GM12801 (cell line): ENCODE results near the gene MEF2D.

Experiments
- TF ChIP-seq, protein P1 (sequence below): IDR thresholded peaks from one replicate; pipeline ENCODE4 v1.5.1; 2011; ENCODE audit warnings: control low read depth; ENCODE audit not compliant: insufficient read length; ENCODE audit errors: extremely low read depth

MEF2D gene

DNA sequence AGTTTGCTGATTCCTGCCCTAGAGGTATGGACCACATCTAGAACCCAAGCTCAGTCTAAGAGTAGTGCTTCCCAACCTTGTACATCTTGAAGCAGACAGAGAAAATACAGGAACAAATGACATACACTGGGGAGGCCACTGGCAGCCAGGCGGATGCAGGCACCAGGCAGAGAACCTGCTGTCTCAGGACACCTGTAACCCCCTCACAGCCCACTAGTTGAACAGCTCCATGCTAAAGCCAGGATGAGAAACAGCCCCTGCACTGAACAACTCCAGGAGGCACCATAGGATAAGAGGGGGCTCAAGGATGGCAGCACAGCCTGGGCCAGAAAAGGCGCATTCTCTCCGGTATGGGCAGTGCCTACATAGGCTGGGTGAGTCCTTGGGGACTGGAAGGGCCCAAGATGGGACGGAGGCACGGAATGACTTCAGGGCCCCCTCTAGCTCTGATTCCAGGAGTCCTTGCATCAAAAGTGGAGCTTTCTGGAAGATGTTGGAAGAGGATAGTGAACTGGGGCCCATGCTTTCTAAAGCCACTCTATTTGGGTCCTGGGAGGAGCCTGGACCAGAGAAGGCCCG, 16.0 kb downstream of the MEF2D start:
- TF ChIP-seq, protein P1, sequence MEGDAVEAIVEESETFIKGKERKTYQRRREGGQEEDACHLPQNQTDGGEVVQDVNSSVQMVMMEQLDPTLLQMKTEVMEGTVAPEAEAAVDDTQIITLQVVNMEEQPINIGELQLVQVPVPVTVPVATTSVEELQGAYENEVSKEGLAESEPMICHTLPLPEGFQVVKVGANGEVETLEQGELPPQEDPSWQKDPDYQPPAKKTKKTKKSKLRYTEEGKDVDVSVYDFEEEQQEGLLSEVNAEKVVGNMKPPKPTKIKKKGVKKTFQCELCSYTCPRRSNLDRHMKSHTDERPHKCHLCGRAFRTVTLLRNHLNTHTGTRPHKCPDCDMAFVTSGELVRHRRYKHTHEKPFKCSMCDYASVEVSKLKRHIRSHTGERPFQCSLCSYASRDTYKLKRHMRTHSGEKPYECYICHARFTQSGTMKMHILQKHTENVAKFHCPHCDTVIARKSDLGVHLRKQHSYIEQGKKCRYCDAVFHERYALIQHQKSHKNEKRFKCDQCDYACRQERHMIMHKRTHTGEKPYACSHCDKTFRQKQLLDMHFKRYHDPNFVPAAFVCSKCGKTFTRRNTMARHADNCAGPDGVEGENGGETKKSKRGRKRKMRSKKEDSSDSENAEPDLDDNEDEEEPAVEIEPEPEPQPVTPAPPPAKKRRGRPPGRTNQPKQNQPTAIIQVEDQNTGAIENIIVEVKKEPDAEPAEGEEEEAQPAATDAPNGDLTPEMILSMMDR: no peak

DNA sequence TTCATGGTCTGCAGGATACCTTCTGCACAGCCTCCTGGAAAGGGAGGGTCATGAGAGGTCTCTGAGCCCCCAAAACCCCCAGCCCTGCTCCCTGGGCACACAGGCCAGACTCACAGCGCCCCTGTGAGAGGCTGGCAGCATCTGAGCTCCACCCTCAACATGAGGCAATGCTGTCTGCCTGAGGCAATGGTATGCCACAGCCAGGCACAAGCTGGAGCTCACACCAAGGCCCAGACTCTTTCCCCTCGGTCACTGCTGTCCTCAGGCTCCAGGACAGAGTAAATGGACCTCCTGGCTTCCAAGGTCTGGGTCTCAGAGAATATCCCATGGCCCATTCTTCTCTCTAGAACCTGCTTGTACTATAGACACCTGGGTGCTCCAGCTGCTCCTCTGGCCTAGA, 17.2 kb downstream of the MEF2D start:
- TF ChIP-seq, protein P1: no peak

DNA sequence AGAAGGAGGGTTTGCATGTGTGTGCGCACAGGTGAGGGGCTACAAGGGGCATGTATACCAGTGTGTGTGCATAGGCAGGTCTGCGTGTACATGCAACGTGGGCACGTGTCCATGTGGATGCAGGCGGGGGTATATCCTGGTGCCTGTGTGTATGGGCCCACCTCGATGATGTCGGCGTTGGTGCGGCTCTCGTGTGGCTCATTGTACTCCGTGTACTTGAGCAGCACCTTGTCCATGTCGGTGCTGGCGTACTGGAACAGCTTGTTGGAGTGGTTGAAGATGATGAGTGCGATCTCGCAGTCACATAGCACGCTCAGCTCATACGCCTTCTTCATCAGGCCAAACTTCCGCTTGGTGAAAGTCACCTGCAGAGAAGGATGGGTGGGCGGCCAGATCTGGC, 18.3 kb downstream of the MEF2D start:
- TF ChIP-seq, protein P1: no peak

DNA sequence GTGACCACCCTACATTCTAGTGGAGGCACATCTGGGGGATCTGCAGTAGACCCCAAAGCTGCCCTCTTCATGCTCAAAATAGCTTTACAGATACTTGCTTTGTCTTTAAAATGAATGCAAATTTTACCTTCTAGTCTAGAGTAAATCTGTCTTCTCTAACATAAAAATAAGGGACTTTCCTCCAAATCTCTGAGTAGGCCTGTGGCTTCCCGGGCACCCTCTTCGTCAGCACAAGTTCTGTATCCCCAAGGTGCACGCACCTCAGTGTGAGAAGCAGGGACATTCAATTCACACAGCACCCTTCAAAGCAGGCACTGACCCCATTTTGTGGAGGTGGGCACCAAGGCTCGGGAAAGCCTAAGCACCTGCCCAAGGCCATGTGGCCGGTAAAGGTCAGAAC, 19.0 kb downstream of the MEF2D start:
- TF ChIP-seq, protein P1: no peak

DNA sequence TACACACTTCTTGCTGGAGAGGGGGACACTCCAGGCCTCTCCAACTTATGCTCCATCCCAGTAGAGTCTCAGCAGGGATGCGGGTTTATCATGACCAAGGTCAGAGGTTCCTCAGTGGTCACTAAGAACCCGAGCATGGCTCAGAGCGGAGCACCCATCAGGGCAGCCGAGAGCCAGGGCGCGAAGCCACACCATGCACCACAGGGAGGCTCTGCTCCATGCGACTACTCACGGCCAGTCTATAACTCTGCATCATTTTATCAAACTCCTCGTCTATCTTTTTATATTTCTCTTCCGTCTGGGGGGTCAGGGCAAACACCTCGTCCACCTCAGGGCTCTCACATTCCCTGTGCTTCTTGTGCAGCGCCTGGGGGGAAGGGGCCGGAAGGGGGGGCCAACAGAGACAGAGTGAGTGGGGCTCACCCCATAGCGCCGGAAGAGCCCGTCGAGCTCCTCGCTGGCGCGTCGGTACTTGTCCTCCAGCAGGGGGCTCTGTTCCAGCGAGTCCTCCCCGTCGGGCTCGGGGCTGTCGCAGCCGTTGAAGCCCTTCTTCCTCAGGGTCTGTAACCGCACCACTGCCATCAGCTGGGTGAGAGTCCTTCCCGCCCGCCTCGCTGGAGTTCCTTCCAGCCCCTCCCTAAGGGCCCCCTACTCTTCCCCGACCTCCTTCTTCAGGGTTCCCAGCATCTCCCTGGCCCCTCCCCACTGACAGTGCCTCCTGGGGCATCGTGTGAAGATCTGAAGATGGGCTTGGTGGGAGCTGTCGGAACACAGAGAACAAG, 20.0 kb downstream of the MEF2D start:
- TF ChIP-seq, protein P1: no peak

DNA sequence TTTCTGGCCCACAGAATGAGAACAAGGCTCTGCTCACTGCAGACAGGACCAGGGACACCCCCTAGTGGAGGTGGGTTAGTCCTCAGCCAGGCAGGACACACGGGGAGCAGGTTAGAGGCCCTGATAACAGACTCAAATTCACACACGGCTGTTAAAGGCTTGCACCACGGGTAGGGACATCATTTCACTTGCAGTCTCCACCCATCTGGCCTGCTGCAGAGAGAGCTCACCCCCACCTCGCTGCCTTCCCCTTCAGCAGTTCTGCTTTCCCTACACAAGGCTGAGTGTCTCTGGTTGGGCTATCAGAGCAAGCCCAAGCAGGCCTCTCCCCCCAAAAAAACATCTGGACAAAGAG, 20.6 kb downstream of the MEF2D start:
- TF ChIP-seq, protein P1: no peak

DNA sequence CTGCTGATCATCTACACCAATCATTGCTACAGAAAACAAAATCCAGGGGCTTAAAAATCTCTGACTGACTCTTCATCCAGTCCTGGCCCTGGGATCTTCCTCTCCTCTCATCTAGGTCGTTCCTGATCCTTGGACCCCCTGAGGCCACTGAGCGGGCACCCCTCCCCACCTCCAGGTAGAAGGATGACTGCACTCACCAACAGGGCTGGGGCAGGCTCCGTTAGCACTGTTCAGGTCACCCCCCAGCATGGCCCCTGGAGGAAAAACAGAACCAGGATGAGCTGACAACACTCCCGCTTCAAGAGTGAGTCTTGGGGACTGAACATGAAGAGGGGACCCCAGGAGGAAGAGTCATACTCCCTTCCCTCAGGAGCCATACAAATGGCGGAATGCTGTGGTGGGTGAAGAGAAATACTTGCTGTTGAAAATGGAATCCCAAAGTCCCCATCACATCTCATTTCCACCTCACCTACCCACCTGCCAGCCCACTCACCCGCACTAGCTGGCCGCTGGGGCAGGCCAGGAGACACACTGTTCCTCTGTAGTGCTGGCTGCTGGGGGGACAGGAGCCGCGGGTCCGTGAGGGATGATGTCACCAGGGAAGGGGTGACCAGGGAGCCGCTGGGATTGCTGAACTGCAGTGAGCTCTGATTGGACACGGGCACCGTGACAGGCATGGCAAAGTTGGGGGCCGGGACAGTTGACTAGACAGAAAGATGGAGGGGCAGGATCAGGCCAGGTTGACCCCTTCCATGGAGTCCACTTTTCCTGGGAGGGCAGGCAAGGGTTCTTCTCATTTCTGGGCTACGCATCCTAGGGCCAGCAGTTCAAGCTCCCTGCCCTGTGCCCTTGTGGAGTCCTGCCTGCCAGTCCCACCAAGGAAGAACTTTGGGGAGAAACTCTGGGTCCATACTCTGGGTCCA, 21.2 kb downstream of the MEF2D start:
- TF ChIP-seq, protein P1: no peak
